Heart left ventricle (tissue), 11 donors: Measurements from ENCODE around the gene TTC17. TPM values are rescaled to one million over a fixed set of nuclear protein-coding genes. Genes with fewer than 3 reads are reported as not detected.

Experiments used
- polyA plus RNA-seq, 2 donors: library from polyadenylated mRNA; stranded (reverse); fragments of 200-250 nt; gene quantifications; one replicate each; pipeline ENCODE4 v1.2.3, GENCODE V29; 2013
- total RNA-seq, 9 donors: library from RNA; depleted of rRNA in 2 of 9; stranded (reverse); fragments of >200 nt in 2 of 9; fragmentation: NEBNext Ultra II Directional in 3 of 9; extraction: Animal tissue kit (Norgen Biotek cat#: 25700) in 3 of 9; gene quantifications; one replicate each; pipeline versions ENCODE4 v1.1.0 to v1.2.4, GENCODE V29; 2016 to 2023
- donor health status: ischemic (EF 13 %, LVEDD 7.1; RV severe dilation, severe dysfunction).
- donor health status: healthy with polysubstance abuse.
- donor health status: DM: no; HTN: yes; CAD: no.
- donor health status: DM: no; HTN: no; CAD: no.
- donor health status: ischemic (EF 25% LVEDD 5.7; RV mildly dilated, moderate dysfunction).
- donor health status: healthy.
- donor health status: DM: yes; HTN: yes; CAD: no.
- donor health status: PGD.
- donor health status: nonischemic (EF 23%, LVEDD 6.1; RV moderate dilation, normal function).

The TTC17 gene
- total and polyA plus RNA-seq, 11 donors, result 20.9 to 43.9 (median 30.2) TPM

Other genes starting within 250 kb of the TTC17 start
- 10 to 100 TPM; 37.2 to 57.9 (median 43.5) TPM for gene API5, start 46.9 kb upstream of the TTC17 start, total RNA-seq
- gene API5, start 46.9 kb upstream of the TTC17 start, polyA plus RNA-seq, result 10 to 100 TPM; 11.4 to 39.5 TPM